Fibroblast of skin of right quadriceps (primary cell): ENCODE measurements around the gene CUX1.

Experiments used
- DNase-seq: peaks from one replicate; pipeline ENCODE4 v3.0.0-alpha.2; 2013

Gene CUX1

GRCh38 chr7:102254521-102254920 is 437.1 kb downstream of the CUX1 start:
- no peak for DNase-seq

GRCh38 chr7:102255501-102255900 is 438.1 kb downstream of the CUX1 start:
- DNase-seq, result no peak

- DNase-seq, result no peak
Observed at GRCh38 chr7:102255916-102256315, 438.5 kb downstream of the CUX1 start.

- no peak for DNase-seq
Observed at GRCh38 chr7:102258073-102258748, 440.8 kb downstream of the CUX1 start.

- DNase-seq, result peak; percentile 48
Observed at GRCh38 chr7:102258749-102259107, 441.3 kb downstream of the CUX1 start.

- peak; percentile 8 for DNase-seq
Observed at GRCh38 chr7:102260856-102261255, 443.4 kb downstream of the CUX1 start.

- no peak for DNase-seq
Observed at GRCh38 chr7:102261451-102261850, 444.0 kb downstream of the CUX1 start.

- no peak for DNase-seq
Observed at GRCh38 chr7:102262546-102262945, 445.1 kb downstream of the CUX1 start.

GRCh38 chr7:102264367-102264891 is 447.0 kb downstream of the CUX1 start:
- no peak for DNase-seq

- DNase-seq, result no peak
Observed at GRCh38 chr7:102266541-102266940, 449.1 kb downstream of the CUX1 start.

- DNase-seq, result no peak
Observed at GRCh38 chr7:102268635-102269034, 451.2 kb downstream of the CUX1 start.

- no peak for DNase-seq
Observed at GRCh38 chr7:102270178-102270887, 452.9 kb downstream of the CUX1 start.

GRCh38 chr7:102271158-102271798 is 453.9 kb downstream of the CUX1 start:
- no peak for DNase-seq

- peak; percentile 59 for DNase-seq
Observed at GRCh38 chr7:102272075-102272916, 454.9 kb downstream of the CUX1 start.

GRCh38 chr7:102272917-102273748 is 455.7 kb downstream of the CUX1 start:
- no peak for DNase-seq

GRCh38 chr7:102273749-102274712 is 456.6 kb downstream of the CUX1 start:
- peak; percentile 34 for DNase-seq

- DNase-seq, result no peak
Observed at GRCh38 chr7:102275123-102275703, 457.8 kb downstream of the CUX1 start.

GRCh38 chr7:102277901-102278300 is 460.5 kb downstream of the CUX1 start:
- DNase-seq, result no peak

- DNase-seq, result peak; percentile 55
Observed at GRCh38 chr7:102279537-102280400, 462.3 kb downstream of the CUX1 start.
